ENCODE results near the gene ANXA2R. TPM values are rescaled to one million over a fixed set of nuclear protein-coding genes. Genes with fewer than 3 reads are reported as not detected.
A peak's percentile ranks its signal among the peaks of the same experiment; 100 is the strongest.

Gene ANXA2R
- polyA plus RNA-seq, 1 donor from 2014 or later = not detected

- H4K20me1 ChIP-seq (ENCODE audit: insufficient read depth) = no peaks in the 10 kb centered on the region
- peak overlapping the region; percentile 93 for H3K27ac ChIP-seq (ENCODE audit: low read length)
- H3K9me3 ChIP-seq (ENCODE audit: low read length) = no peaks in the 10 kb centered on the region
- no peaks in the 10 kb centered on the region for H3F3A ChIP-seq (ENCODE audit: insufficient read depth, low read length, poor library complexity, severe bottlenecking)
- peaks cover 16% of the 10 kb centered on the region for H3K79me2 ChIP-seq (replicated peaks; ENCODE audit: insufficient read depth, low read length)
- H3K9ac ChIP-seq (ENCODE audit: low read length) = peak overlapping the region; percentile 81
- H3K4me2 ChIP-seq (ENCODE audit: low read length) = peak overlapping the region; percentile 84
- H3K27me3 ChIP-seq (ENCODE audit: insufficient read depth, low read depth, low read length) = no peaks in the 10 kb centered on the region
- H3K36me3 ChIP-seq (ENCODE audit: insufficient read depth, low read length) = no peaks in the 10 kb centered on the region
- H3K4me3 ChIP-seq (ENCODE audit: low read length) = peak overlapping the region; percentile 93
- H3K9me2 ChIP-seq (ENCODE audit: insufficient read depth, low read length) = no peaks in the 10 kb centered on the region
- no peak for TF ChIP-seq SMC3 (conservative IDR thresholded peaks at IDR 0.05; ENCODE audit: poor library complexity)
- TF ChIP-seq, protein P1, sequence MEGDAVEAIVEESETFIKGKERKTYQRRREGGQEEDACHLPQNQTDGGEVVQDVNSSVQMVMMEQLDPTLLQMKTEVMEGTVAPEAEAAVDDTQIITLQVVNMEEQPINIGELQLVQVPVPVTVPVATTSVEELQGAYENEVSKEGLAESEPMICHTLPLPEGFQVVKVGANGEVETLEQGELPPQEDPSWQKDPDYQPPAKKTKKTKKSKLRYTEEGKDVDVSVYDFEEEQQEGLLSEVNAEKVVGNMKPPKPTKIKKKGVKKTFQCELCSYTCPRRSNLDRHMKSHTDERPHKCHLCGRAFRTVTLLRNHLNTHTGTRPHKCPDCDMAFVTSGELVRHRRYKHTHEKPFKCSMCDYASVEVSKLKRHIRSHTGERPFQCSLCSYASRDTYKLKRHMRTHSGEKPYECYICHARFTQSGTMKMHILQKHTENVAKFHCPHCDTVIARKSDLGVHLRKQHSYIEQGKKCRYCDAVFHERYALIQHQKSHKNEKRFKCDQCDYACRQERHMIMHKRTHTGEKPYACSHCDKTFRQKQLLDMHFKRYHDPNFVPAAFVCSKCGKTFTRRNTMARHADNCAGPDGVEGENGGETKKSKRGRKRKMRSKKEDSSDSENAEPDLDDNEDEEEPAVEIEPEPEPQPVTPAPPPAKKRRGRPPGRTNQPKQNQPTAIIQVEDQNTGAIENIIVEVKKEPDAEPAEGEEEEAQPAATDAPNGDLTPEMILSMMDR (IDR thresholded peaks at IDR 0.05; ENCODE audit: poor library complexity, severe bottlenecking) = no peak
- peak; percentile 72 for TF ChIP-seq TAF1 (IDR thresholded peaks at IDR 0.05; ENCODE audit: low read depth)
- TF ChIP-seq POLR2AphosphoS5 (IDR thresholded peaks at IDR 0.05) = peak; percentile 58
- no peak for TF ChIP-seq MXI1 (conservative IDR thresholded peaks at IDR 0.05; ENCODE audit: poor library complexity, severe bottlenecking)
- peak; percentile 96 for TF ChIP-seq EP300 (conservative IDR thresholded peaks at IDR 0.05; ENCODE audit: poor library complexity, severe bottlenecking)
- no peak for TF ChIP-seq REST (IDR thresholded peaks at IDR 0.05; ENCODE audit: borderline replicate concordance)
- peak overlapping the region; percentile 85 for H2AFZ ChIP-seq (ENCODE audit: low read depth, low read length)
Observed at GRCh38 chr5:43066799-43067741, 27.0 kb upstream of the ANXA2R start.

GRCh38 chr5:43065948-43066798, 26.1 kb upstream of the ANXA2R start:
- Histone ChIP-seq H3K9ac (ENCODE audit: low read length) (peak overlapping the region; percentile 81), H2AFZ (ENCODE audit: low read depth, low read length) (peak overlapping the region; percentile 85), H3K9me3 (ENCODE audit: low read length) (no peaks in the 10 kb centered on the region), H3K79me2 (replicated peaks; ENCODE audit: insufficient read depth, low read length) (peaks cover 16% of the 10 kb centered on the region), H3K4me2 (ENCODE audit: low read length) (peak overlapping the region; percentile 84), H3K27me3 (ENCODE audit: insufficient read depth, low read depth, low read length) (no peaks in the 10 kb centered on the region), H4K20me1 (ENCODE audit: insufficient read depth) (no peaks in the 10 kb centered on the region), H3K4me3 (ENCODE audit: low read length) (peak overlapping the region; percentile 93), H3K27ac (ENCODE audit: low read length) (peak overlapping the region; percentile 93), H3K36me3 (ENCODE audit: insufficient read depth, low read length) (no peaks in the 10 kb centered on the region), H3K9me2 (ENCODE audit: insufficient read depth, low read length) (no peaks in the 10 kb centered on the region), H3F3A (ENCODE audit: insufficient read depth, low read length, poor library complexity, severe bottlenecking) (no peaks in the 10 kb centered on the region)
- no peak for TF ChIP-seq TAF1 (IDR thresholded peaks at IDR 0.05; ENCODE audit: low read depth)
- peak; percentile 16 for TF ChIP-seq POLR2AphosphoS5 (IDR thresholded peaks at IDR 0.05)
- TF ChIP-seq REST (IDR thresholded peaks at IDR 0.05; ENCODE audit: borderline replicate concordance) = peak; percentile 53

All from neural cell (in vitro differentiated cells).